Stimulated activated CD4-positive, alpha-beta T cell treated with anti-CD3 and anti-CD28 coated beads, Interleukin-12 subunit alpha, Interleukin-12 subunit beta, amount 100 ng/mL, for 4 hours (primary cell): ENCODE data around the gene GSDMA.
"Not testable (repeated sequence)": the region's sequence is repeated elsewhere in the genome, so short reads cannot be mapped to it uniquely, and the experiment has no call there.

ENCODE experiments used
- DNase-seq: peaks from one replicate; pipeline ENCODE4 v3.0.0-alpha.2; 2020

Gene GSDMA

GRCh38 chr17:39999067-39999466, 36.3 kb downstream of the GSDMA start:
- no peak for DNase-seq

- DNase-seq, result no peak
Observed at GRCh38 chr17:40000161-40000560, 37.4 kb downstream of the GSDMA start.

- not testable (repeated sequence) for DNase-seq
Observed at GRCh38 chr17:40001335-40001734, 38.5 kb downstream of the GSDMA start.

GRCh38 chr17:40004072-40004471, 41.3 kb downstream of the GSDMA start:
- DNase-seq, result no peak

- DNase-seq, result no peak
Observed at GRCh38 chr17:40004712-40005111, 41.9 kb downstream of the GSDMA start.

GRCh38 chr17:40005520-40005919, 42.7 kb downstream of the GSDMA start:
- DNase-seq, result no peak

- DNase-seq, result not testable (repeated sequence)
Observed at GRCh38 chr17:40010946-40011500, 48.2 kb downstream of the GSDMA start.

- DNase-seq, result not testable (repeated sequence)
Observed at GRCh38 chr17:40012017-40012647, 49.3 kb downstream of the GSDMA start.

GRCh38 chr17:40014375-40014980, 51.7 kb downstream of the GSDMA start:
- DNase-seq, result no peak

- no peak for DNase-seq
Observed at GRCh38 chr17:40015005-40015997, 52.5 kb downstream of the GSDMA start, which contains the start of gene CSF3. Gene CSF3 (plus strand): TSS chr17:40015440. CDS start chr17:40015475, 35 bp downstream.

GRCh38 chr17:40015998-40016985, 53.5 kb downstream of the GSDMA start:
- no peak for DNase-seq

- no peak for DNase-seq
Observed at GRCh38 chr17:40017422-40018080, 54.7 kb downstream of the GSDMA start.

GRCh38 chr17:40018211-40019121, 55.7 kb downstream of the GSDMA start:
- DNase-seq, result no peak

GRCh38 chr17:40019140-40019991, 56.6 kb downstream of the GSDMA start:
- DNase-seq, result no peak

GRCh38 chr17:40020146-40020545, 57.3 kb downstream of the GSDMA start:
- no peak for DNase-seq

GRCh38 chr17:40021451-40021971, 58.7 kb downstream of the GSDMA start:
- DNase-seq, result no peak

- DNase-seq, result no peak
Observed at GRCh38 chr17:40022497-40022896, 59.7 kb downstream of the GSDMA start.

- DNase-seq, result no peak
Observed at GRCh38 chr17:40022961-40023541, 60.2 kb downstream of the GSDMA start.
